Peyer's patch (tissue), 4 donors: Measurements from ENCODE around the gene TMX2.

Experiments
- CTCF ChIP-seq, 6 experiments: fragments of 450-650 bp in 4 of 6; fragments of 200-600 bp in 2 of 6; sonication (generic) in 1 of 6; IDR thresholded peaks; one replicate each; pipeline ENCODE4 v1.5.1; 2017 to 2019; ENCODE audit warnings: antibody characterized with exemption in 6 of 6, mild to moderate bottlenecking in 3 of 6, moderate library complexity in 1 of 6
- POLR2A ChIP-seq, 2 donors: fragments of 450-650 bp; IDR thresholded peaks; one replicate each; pipeline ENCODE4 v1.5.1; 2017; ENCODE audit warnings: antibody characterized with exemption in 2 of 2, mild to moderate bottlenecking in 2 of 2, moderate library complexity in 2 of 2

GRCh38 chr11:57773026-57773598 is 60.7 kb downstream of the TMX2 start:
- no peak for TF ChIP-seq CTCF (IDR thresholded peaks at IDR 0.05)
- TF ChIP-seq POLR2A (IDR thresholded peaks at IDR 0.05), result no peak
